LNCAP (cell line): ENCODE data around the gene RAD9B.

Source experiments
- CTCF ChIP-seq: fragments of 450-650 bp; IDR thresholded peaks from 2 replicates; pipeline ENCODE4 v1.5.1; 2017; ENCODE audit warnings: mild to moderate bottlenecking

RAD9B gene

GRCh38 chr12:110536834-110537604 lies 34.9 kb downstream of the RAD9B start:
- TF ChIP-seq CTCF = no peak

- no peak for TF ChIP-seq CTCF
These were observed 35.7 kb downstream of the RAD9B start for GRCh38 chr12:110537605-110538409.

GRCh38 chr12:110538869-110539622 lies 36.9 kb downstream of the RAD9B start:
- no peak for TF ChIP-seq CTCF

- no peak for TF ChIP-seq CTCF
These were observed 37.9 kb downstream of the RAD9B start for GRCh38 chr12:110540048-110540447.

GRCh38 chr12:110543252-110543959 lies 41.3 kb downstream of the RAD9B start:
- no peak for TF ChIP-seq CTCF

GRCh38 chr12:110543965-110544364 lies 41.8 kb downstream of the RAD9B start:
- no peak for TF ChIP-seq CTCF

- no peak for TF ChIP-seq CTCF
These were observed 43.7 kb downstream of the RAD9B start for GRCh38 chr12:110545812-110546211.
